ENCODE results near the gene EPC2.

- TF ChIP-seq CTCF (conservative IDR thresholded peaks at IDR 0.05; ENCODE audit: low read length) (no peak), EZH2phosphoT487 (IDR thresholded peaks at IDR 0.05; ENCODE audit: borderline replicate concordance, low read depth, low read length) (no peak)
These were observed 57.9 kb downstream of the EPC2 start for GRCh38 chr2:148702475-148702874.
